NCI-H2029 treated with DMSO at 0.1 percent for 48 hours (cell line): Measurements from ENCODE around the gene SPSB1.
"Not testable (repeated sequence)": the region's sequence is repeated elsewhere in the genome, so short reads cannot be mapped to it uniquely, and the experiment has no call there.

Experiments used
- DNase-seq: peaks from one replicate; lab custom pipeline; 2025; lab: John Stamatoyannopoulos, UW

The SPSB1 gene

DNA sequence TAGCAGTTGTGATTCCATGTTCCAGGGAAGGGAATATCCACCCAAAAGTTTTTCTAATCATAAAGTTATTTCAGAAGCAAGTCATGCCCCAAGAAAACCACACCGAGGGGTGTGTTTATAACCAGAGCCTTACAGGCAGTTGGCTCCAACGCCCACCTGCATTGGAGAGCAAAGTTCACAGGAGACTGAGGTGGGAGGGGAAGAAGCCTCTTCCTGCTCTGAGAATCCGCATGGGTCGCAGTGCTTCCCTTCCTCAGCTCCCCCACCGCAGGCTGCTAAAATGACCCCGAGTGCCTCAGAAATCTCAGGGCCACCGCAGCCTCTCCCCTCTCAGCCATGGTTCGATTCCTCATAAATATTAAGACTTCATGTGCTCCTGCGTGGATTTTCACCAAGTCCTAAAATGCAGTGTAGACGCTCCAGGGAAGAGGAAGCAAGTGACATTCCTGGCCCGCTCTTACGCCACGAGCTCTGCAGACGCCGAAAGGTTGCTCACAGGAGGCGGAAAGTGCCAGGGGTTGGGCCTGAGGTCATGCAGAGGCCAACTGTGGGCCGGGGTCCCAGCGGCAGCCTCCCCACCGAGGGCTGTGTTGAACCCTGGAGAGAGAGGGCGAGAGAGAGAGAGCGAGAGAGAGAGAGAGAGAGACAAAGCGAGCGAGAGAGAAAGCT lies 13.4 kb upstream of the SPSB1 start:
- DNase-seq, result no peak

DNA sequence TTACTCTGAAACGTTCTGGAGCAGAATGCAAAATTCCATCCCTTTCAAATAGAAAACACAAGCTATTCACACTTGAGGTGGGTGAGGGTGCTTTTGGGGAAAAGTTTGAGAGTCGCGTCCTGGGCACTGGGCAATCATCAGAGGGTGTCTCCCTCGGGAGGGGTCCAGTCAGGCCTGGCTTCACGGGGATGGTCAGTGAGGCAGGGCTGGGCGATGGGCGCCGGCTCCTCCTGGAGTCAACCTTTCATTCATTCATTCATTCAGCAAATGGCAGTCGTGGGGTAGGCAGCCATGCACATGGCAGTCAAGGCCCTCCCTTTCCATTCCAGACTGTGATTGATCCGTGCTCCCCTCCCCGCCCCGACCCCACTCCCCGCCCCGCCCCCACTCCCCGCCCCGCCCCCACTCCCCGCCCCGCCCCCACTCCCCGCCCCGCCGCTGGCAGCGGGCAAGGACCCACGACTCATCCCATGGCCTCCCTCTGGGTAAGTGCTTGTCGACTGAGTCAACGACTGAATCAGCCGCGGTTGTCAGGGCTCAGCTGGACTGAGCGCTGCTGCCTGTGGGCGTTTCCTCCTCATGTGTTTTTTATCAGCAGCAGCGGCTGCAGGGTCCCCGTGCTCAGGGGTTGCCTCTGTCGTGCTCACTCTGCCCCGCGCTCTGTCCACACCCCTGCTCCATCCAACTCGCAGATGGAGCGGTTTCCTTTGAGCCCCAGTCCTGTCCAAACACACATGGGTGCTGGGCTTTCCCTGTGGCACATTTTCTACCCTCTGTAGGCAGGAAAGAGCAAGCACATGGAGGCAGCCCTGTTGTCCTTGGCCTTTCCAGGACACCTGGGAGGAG lies 12.5 kb upstream of the SPSB1 start:
- no peak for DNase-seq

DNA sequence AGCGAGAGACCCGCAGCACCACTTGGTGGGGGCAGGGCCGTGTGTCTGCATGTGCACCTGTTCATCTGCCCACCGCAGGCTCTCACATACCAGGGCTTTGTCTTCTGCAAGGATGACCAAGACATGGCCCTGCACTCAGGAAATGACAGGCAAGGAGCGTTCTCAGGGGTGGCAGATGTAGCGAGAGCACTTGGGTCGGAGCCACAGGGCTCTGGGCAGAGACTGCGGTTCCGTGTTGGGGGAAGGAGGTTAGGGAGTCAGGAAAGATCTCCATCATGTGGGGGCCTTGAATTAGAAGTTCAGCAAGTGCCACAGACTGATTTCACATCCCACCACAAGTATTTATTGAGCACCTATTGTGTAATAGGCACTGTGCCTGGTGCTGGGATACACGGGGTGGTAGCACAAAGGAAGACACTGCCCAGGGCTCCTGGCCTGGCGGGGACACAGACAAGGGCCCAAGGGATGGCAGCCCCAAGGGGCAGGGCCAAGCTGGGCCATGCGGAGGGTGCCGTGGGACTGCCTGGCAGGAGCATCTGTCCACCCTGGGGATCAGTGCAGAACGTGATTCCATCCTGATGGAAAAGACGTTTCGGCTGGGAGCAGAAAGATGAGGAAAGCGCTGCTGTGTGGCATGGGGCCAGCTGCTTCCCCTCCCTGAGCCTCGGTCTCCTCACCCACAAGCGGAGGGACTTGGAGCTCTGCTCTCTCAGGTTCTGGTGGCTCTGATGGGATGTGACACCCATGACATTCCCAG lies 11.4 kb upstream of the SPSB1 start:
- DNase-seq, result no peak

DNA sequence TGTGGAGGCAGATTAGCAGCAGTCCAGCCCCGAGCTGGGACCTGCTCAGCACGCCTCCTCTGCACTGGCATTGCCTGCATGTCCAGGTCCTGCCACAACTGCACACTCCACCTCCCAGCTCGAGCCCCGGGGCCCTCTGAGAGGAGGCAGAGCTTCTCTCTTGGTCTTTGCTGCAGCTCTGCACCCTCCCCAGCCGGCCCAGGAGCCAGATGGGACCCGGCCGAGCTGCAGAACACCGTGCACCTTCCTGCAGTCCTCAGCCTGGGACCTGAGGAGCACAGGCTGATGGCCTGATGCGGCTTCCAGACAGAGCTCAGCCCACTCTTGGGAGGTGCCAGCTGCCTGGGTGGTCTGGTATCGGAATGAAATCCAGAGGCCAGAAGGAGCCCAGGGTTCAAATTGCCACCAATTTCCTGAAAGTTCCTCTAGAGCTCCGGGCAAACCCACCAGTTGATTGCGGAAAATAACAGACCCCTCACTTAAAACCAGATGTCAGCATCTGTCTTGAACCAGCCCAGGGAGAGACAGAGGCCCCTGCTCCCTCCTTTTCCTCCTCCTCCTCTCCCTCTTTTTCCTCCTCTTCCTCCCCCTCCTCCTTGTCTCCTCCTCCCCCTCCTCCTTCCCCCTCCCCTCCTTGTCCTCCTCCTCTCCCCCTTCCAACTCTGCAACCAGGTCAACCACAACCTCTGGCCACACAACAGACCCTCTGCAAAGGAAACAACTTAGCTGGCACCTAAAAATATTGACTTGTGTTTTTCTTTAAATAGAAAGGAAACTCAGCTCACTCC lies 10.6 kb upstream of the SPSB1 start:
- no peak for DNase-seq

DNA sequence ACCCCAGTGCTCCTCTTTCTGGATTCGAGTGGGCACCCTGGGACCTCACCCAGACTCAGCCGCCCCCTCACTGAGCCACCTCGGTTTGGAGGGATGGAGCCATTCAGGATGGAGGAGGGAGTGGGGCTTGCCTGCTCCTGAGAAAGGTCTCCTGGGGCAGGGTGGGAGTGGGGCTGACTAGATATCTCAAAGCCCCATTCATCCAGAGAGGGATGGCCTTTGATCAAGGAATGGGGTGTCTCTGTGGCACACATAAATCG lies 10.1 kb upstream of the SPSB1 start:
- no peak for DNase-seq

DNA sequence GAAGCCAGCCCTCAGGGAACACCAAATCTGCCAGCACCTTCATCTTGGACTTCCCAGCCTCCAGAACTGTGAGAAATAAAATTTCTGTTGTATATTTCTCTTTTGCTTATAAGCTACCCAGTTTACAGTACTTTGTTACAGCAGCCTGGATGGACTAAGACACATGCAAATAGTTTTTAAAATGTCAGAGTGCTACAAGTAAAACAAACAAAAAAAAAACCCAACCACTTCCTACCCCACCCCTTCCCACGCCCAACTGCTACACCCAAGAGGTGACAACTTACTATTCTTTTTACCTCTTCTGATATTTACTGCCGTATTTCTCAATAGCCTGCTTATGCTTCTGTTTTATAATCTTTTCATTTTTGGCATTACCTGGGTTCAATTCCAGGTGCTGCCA lies 8.6 kb upstream of the SPSB1 start:
- no peak for DNase-seq

DNA sequence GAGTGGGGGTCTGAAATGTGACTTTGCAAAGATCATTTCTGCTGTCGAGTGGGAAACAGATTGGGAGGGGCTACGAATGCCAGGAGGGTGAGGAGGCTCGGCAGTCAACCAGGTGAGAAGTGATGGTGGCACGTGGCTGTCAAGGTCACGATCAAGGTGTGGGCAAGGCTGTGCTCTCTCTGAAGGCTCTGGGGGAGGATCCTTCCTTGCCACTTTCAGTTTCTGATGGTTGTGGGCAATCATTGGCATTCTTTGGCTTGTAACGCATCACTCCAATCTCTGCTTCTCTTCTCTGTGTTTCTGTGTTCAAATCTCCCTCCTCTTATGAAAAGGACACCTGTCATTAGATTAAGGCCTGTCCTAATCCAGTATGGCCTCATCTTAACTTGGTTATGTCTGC lies 6.1 kb upstream of the SPSB1 start:
- DNase-seq, result no peak

DNA sequence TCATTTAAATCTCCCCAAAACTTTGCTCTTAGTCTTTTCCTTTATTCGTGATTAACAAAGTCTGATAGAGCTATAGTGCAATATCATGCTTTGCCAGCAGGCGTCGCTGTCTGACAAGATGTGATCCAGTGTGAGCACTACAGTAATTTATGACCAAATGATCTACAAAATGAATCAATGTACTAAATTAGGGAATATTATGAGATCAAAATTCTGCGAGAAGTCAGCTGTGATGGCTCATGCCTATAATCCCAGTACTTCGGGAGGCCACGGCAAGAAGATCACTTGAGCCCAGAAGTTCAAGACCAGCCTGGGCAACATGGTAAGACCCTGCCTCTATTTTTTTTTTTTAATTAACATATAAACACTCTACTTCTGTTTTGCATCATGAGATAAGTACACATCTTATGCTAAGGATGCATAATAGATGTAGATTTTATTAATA lies 3.6 kb upstream of the SPSB1 start:
- no peak for DNase-seq

DNA sequence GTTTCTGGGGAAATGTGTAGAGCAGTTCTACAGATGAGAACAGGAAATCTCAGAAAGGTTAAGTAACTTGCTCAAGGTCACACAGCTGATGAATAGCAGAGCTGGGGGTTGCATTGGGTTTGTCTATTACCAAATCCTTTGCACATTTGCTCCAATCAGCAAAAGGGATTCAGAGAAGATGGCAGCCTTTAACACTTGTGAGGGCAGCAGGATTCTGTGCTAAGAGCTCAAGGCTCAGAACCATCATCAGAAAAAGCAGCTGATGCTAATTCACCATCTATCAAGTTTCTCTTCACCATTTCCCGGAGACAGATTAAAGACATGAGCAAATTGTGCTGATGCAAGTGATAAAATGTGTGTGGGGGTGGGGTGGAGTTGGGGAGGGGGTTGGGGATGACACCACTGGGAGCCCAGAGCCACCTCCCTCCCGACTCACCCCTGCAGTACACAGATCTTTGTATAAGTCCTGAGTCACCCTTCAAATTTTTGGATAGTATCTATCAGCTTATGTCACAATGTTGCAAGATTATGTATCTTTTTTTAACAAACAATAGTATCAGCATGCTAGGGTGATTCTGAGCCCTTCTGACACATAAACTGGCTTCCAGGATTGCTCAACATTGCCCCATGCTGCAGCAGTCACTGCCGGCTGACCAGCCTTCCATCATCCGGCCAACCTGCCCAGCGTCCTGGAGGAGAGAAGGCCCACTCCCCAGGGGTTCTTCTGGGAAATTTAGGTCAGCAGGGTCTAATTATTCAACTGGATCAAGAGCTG lies 2.8 kb upstream of the SPSB1 start:
- DNase-seq, result no peak

DNA sequence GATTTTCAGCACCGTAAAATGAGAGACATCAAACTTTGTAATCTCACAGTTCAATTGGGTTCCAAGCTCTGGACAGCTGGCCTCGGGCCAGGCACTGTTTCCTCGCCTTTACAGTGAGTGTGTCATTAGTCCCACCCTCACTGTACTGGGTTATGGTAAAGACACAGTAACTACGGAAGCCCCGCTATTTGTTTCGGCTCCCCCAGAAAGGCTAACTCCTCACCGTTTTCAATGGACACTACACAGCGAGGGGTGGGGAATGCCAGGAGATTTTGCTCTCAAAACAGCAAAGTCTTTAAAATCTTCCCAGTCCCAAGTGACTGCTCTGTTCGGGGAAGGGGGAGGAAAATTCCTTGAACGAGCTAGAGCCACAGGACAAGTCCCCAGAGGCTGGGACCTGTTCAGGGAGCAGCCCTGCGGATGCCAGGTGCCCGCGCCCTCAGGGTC lies 757 bp upstream of the SPSB1 start:
- no peak for DNase-seq

DNA sequence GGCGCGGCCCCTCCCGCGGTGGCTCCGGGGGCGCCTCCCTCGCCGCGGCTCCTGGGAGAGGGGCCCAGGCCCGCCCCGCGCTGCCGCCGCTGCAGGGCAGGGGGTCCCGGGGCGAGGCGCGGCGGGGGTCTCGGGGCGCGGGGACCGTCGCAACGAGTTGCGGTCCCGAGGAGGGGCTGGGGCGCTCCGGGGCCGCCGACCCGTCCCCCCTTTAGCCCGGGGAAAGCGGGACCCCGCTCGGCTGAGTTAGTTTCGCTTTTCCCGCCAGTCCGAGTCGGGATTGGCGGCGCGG lies 493 bp downstream of the SPSB1 start:
- DNase-seq, result no peak

DNA sequence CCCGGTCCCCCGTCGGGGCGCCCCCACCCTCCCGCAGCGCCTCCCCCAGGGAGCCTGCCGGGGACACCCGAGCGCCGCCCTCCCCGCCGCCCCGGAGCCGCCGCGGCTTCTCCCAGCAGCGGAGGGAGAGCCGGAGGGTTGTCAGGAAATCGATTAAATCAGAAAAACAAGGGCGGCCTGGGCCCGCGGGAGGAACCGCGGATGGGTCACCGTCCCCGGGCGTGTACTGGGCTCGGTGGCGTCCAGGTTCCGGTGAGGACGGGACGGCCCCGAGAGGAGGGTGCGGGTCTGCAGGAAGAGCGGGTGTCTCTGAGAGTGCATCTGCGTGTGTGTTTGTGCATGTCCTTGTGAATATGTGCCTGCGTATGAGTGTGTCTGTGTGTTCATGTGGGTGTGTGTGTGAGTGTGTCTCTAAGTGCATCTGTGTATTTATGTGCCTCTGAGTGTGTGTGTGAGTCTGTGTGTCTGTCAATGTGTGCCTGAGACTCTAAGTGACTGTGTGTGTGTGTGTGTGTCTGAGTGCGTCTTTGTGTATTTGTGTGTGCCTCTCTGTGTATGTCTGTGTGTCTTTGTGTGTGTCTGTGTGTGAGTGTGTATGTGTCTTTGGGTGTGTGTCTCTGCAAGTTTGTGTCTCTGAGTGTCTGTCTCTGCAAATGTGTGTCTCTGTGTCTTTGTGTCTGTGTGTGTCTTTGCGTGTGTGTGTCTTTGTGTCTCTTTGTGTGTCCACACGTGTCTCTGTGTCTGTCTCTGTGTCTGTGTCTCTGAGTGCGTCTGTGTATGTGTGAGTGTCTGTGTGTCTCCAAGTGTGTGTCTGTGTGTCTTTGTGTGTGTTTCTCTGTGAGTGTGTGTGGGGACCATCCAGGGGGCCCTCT lies 1.1 kb downstream of the SPSB1 start:
- no peak for DNase-seq

DNA sequence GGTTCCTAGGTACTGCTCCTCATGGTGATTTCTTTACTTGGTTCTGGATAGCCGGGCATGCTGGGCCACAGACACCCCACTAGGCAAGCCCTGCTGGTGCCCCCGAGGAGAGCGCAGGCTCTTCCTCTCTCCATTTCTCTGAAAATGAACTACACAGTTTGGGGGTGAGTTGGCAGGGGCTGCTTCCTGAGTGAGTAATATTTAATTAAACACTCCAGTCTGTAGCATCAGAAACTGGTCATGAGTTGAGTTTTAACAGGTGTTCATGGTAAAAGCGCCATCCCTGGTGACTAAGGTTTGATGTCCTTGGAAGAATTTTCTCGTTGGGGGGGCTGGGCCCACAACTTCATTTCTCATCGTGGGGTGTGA lies 1.7 kb downstream of the SPSB1 start:
- DNase-seq, result no peak

DNA sequence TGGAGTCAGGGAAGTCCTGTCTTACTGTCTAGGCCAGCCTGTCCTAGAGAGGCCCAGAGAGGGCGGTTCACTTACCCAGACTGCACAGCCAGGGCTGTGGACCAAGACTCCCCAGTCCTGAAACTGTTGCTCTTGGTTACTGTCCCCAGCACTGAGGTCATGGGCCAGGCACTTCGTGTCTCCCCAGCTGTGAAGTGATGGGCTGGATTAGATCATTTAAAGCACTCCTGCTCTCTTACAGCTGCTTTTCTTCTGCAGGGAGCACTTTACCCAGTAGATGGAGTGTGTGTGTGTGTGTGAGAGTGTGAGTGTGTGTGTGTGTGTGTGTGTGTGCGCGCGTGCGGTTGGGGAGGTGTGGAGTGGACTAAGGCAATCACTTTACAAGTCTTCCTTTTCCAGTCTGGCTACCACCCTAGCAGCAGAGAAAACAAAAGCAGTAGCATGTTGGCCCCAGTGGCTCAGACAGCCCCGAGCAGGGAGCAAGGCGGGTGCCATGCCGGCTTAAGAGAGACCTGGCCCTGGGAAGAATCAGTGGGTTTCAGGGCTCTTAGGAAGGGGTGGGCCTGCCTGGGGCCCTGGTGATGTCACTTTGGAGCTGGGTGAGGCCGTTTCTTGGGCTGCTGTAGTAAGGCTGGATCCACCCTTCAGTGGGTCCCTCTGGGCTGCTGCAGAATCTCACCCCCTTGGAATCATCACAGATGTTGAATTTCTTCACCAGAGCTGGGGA lies 2.4 kb downstream of the SPSB1 start:
- DNase-seq, result no peak

DNA sequence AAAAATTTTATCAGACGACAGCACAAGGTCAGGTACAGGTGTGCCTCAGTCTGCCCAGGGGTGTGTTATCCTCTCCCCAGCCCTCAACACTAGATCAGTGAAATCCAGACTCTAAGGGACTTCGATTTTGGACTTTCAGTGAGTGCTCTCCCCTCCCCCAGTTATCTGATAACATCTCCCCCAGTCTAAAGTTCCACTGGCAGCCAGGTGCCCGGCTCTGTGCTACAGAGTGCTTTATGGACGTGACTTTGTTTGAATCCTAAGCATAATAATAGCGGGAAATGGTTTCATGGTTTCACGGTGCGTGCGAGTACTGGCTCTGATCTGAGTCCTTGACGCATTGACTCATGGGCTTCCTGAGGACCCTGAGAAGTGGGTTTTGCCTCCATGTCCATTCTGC lies 3.2 kb downstream of the SPSB1 start:
- DNase-seq, result no peak

DNA sequence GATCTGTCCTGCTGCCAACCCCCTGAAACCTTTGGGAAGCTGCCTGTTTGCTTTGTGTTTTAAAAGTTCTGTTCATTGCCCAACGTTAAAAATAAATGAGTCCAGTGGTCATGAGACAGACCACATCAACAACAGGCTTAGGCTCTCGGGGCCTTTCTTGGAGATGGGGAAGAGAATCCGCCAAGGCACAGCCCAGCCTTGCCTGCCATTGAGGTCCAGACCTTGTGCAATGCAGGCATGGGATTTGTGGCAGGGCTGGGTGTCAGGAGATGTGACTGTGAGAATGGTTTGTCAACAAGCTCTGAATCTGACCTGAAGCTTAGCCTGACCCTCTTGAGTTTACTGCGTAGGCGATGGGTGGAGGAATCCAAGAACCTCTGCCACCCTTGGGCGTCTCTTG lies 4.2 kb downstream of the SPSB1 start:
- DNase-seq, result no peak

DNA sequence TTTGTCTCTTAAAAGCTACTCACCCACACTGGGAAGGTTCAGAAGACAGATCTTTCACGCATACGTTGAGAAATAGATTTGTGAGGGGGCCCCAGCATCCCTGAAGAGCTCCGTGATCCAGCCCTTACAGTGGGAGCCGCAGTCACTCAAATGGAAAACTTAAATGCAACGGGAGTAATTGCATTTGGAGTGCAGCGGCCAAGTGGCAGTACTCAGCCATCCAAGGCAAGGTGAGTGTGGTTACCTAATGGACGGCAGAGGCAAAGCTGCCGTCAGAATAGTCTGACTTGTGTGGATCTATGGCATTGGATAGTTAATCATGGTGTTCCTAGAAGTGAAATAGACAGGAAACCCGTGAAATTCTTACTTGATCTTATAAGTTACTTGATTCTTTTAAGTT lies 5.1 kb downstream of the SPSB1 start:
- DNase-seq, result no peak

DNA sequence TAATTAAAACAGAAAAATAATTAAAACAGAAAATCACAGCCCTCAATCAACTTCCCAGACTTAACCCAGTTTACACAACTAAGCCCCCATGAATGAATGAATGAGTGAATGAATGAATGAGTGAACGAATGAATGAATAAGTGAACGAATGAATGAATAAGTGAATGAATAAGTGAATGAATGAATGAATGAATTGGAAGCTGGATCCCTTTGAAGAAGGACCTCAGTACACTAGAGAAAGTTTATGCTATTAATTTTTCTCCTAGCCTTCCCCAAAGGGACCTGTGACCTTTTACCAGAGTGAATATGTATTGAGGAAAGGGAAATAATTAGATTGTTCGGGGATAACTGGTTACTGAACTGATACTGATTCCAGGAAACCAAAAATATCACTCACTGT lies 5.6 kb downstream of the SPSB1 start:
- no peak for DNase-seq

DNA sequence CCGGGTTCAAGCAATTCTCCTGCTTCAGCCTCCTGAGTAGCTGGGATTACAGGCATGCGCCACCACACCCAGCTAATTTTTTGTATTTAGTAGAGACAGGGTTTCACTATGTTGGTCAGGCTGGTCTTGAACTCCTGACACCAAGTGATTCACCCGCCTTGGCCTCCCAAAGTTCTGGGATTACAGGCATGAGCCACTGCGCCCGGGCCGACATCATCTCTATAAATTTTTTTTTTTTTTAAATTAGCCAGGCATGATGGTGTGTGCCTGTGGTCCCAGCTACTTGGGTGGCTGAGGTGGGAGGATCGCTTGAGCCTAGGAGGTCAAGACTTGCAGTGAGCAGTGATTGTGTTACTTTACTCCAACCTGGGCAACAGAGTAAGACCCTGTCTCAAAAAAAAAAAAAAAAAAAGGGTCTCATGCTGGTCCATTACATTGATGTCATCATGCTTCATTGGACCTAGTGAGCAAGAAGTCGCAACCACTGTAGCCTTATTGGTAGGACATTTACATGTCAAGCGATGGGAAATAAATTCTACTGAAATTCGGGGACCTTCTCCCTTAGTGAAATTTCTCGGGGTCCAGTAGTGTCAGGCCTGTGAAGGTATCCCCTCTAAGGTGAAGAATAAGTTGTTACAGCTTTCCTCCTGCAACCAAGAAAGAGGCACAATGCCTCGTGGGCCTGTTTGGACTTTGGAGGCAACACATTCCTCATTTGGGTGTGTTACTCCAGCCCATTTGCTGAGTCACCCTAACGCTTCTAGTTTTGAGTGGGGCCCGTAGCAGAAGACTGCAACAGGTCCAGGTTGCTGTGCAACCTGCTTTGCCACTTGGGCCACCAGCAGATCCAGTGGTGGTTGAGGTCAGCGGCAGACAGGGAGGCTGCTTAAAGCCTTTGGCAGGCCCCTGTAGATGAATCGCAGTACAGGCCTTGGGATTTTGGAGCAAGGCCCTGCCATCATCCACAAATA lies 7.2 kb downstream of the SPSB1 start:
- DNase-seq, result not testable (repeated sequence)
